ENCODE data around the gene ULK4. TPM values are rescaled to one million over a fixed set of nuclear protein-coding genes. Genes with fewer than 3 reads are reported as not detected.

Gene ULK4
- total and polyA plus RNA-seq, 2 of the 8 experiments (the other 6 are each of a cell fraction or from before 2014, with no cell fraction given) = 3.0 to 10.8 TPM

- Histone ChIP-seq H2BK15ac (ENCODE audit: low read length) (no peak overlapping the region), H4K91ac (replicated peaks; ENCODE audit: insufficient read length, low read length) (no peak overlapping the region), H3K79me1 (ENCODE audit: low read depth, low read length) (no peaks in the 10 kb centered on the region), H3K18ac (ENCODE audit: extremely low read depth, low read length) (no peak overlapping the region), H3K27ac (ENCODE audit: low read depth, low read length) (no peak overlapping the region), H3K4me2 (ENCODE audit: insufficient read depth in 1 of 2, low read depth in 2 of 2, low read length in 2 of 2) (no peak overlapping the region), H4K20me1 (replicated peaks in 1 of 2; ENCODE audit: control insufficient read depth in 1 of 2, insufficient read depth in 2 of 2, low read length in 2 of 2) (no peaks in the 10 kb centered on the region), H3K14ac (ENCODE audit: insufficient read length) (no peak overlapping the region), H2AK5ac (ENCODE audit: low read depth, low read length) (no peak overlapping the region), H3K79me2 (ENCODE audit: control insufficient read depth in 1 of 2, insufficient read depth in 2 of 2, low read length in 2 of 2) (no peaks in the 10 kb centered on the region), H3K9ac (replicated peaks in 1 of 4; ENCODE audit: extremely low read depth in 1 of 4, low read depth in 3 of 4, low read length in 3 of 4) (no peak overlapping the region), H3K4me3 (ENCODE audit: extremely low read depth in 1 of 4, insufficient read depth in 2 of 4, low read depth in 3 of 4, low read length in 4 of 4) (no peak overlapping the region), H2BK120ac (replicated peaks; ENCODE audit: low read depth, low read length) (no peak overlapping the region), H3K36me3 (ENCODE audit: control insufficient read depth in 2 of 4, insufficient read depth in 4 of 4, low read length in 3 of 4) (no peaks in the 10 kb centered on the region), H2BK20ac (ENCODE audit: low read length) (no peak overlapping the region), H3K4ac (replicated peaks; ENCODE audit: insufficient read length, low read depth, low read length) (no peak overlapping the region), H3K4me1 (replicated peaks in 1 of 4; ENCODE audit: control insufficient read depth in 3 of 4, insufficient read depth in 4 of 4, low read length in 3 of 4) (no peaks in the 10 kb centered on the region), H2AFZ (ENCODE audit: low read length) (no peak overlapping the region), H4K8ac (ENCODE audit: extremely low read depth, insufficient read depth, low read length) (no peak overlapping the region), H3K9me3 (ENCODE audit: insufficient read depth in 2 of 2, low read depth in 1 of 2, low read length in 1 of 2) (no peaks in the 10 kb centered on the region), H3K23me2 (ENCODE audit: low read depth, low read length) (no peaks in the 10 kb centered on the region), H2BK5ac (ENCODE audit: low read depth, low read length) (no peak overlapping the region), H4K5ac (ENCODE audit: insufficient read length, low read depth, low read length) (no peak overlapping the region), H3K56ac (replicated peaks; ENCODE audit: insufficient read length, low read depth, low read length) (no peak overlapping the region), H2BK12ac (ENCODE audit: low read depth, low read length) (no peak overlapping the region), H3K27me3 (replicated peaks in 1 of 4; ENCODE audit: control insufficient read depth in 3 of 4, extremely low read depth in 1 of 4, insufficient read depth in 3 of 4, low read length in 3 of 4) (no peaks in the 10 kb centered on the region), H3K23ac (ENCODE audit: insufficient read length) (no peak overlapping the region)
- DNase-seq (ENCODE audit: low read depth in 1 of 2, low spot score in 2 of 2) = no peak
- FAIRE-seq = no peak
- ChIA-PET CTCF (ENCODE audit: partially characterized antibody) (interaction anchor here (0.6 kb wide), 1 partner anchor 619 kb away, joined by 3 read pairs; no protein-coding TSS in a partner anchor), POLR2A (ENCODE audit: partially characterized antibody) (no interaction called here)
- WGBS, 2 experiments (ENCODE audit: extremely low coverage in 1 of 2, insufficient coverage in 1 of 2, insufficient read length in 1 of 2, insufficient replicate concordance in 2 of 2, low coverage in 1 of 2, low lambda C conversion rate in 2 of 2, missing lambda C conversion rate in 1 of 2) = 87% methylated on average over 2 of the region's 2 CpGs; no CpG with 5 or more reads in 1 of the 2 experiments
- TF ChIP-seq POU5F1 (IDR thresholded peaks at IDR 0.05; ENCODE audit: low read depth, low read length) (no peak), BACH1 (IDR thresholded peaks at IDR 0.05; ENCODE audit: low read length) (no peak), SP4 (IDR thresholded peaks at IDR 0.05; ENCODE audit: low read length) (no peak), POLR2A (IDR thresholded peaks at IDR 0.05; ENCODE audit: control extremely low read depth in 1 of 2, low read depth in 2 of 2, low read length in 2 of 2) (no peak), RXRA (IDR thresholded peaks at IDR 0.05; ENCODE audit: insufficient read depth, low read depth, low read length) (no peak), EGR1 (IDR thresholded peaks at IDR 0.05; ENCODE audit: borderline replicate concordance, low read depth, low read length) (no peak), PHF8 (conservative IDR thresholded peaks at IDR 0.05; ENCODE audit: low read depth, low read length) (no peak), CBX5 (IDR thresholded peaks at IDR 0.05; ENCODE audit: low read depth, low read length) (no peak), JUN (IDR thresholded peaks at IDR 0.05; ENCODE audit: low read depth, low read length) (no peak), JUND (IDR thresholded peaks at IDR 0.05; ENCODE audit: low read length) (no peak), KDM1A (IDR thresholded peaks at IDR 0.05; ENCODE audit: borderline replicate concordance, low read length) (no peak), HDAC6 (IDR thresholded peaks at IDR 0.05; ENCODE audit: low read depth, low read length) (no peak), FOSL1 (IDR thresholded peaks at IDR 0.05; ENCODE audit: insufficient read depth, low read depth, low read length) (no peak), EZH2 (IDR thresholded peaks at IDR 0.05; ENCODE audit: low read depth, low read length, severe bottlenecking) (no peak), NANOG (IDR thresholded peaks at IDR 0.05; ENCODE audit: insufficient read depth, low read depth, low read length, poor library complexity, severe bottlenecking) (no peak)
Observed at GRCh38 chr3:41308119-41308518, 653.8 kb downstream of the ULK4 start.

All from H1 (cell line).